CD4-positive, alpha-beta T cell (primary cell): ENCODE results near the gene IQSEC2. TPM values are rescaled to one million over a fixed set of nuclear protein-coding genes. Genes with fewer than 3 reads are reported as not detected.

Experiments used
- ATAC-seq: fragments of 200-7000 bp; cut with Tn5 transposase; one replicate; pipeline ENCODE4 v1.10.0; 2022; ENCODE audit warnings: mild to moderate bottlenecking; ENCODE audit not compliant: poor library complexity
- CTCF ChIA-PET: fragments of 350-600 bp; sonication (Branson Sonifier 250); formaldehyde crosslinking; loops from one replicate; lab custom pipeline; 2021; ENCODE audit warnings: antibody characterized with exemption, inconsistent platforms; lab: Charles Lee
- POLR2A ChIA-PET: fragments of 350-600 bp; sonication (Branson Sonifier 250); formaldehyde crosslinking; loops from one replicate; lab custom pipeline; 2021; ENCODE audit warnings: antibody characterized with exemption, inconsistent platforms; lab: Charles Lee
- DNase-seq, 14 experiments: peaks; one replicate each; pipeline ENCODE4 v3.0.0-alpha.2; 2013 to 2020; ENCODE audit warnings: mixed read lengths in 2 of 14
- H3K27ac ChIP-seq, 2 donors: one replicate each; pipeline versions ENCODE4 v1.5.1 to v1.7.0; 2013; ENCODE audit warnings: low read length in 2 of 2, low read depth in 1 of 2, mild to moderate bottlenecking in 1 of 2
- H3K27me3 ChIP-seq, 2 experiments: 1 replicate in 1 of 2; 2 replicates in 1 of 2; pipeline versions ENCODE4 v1.6.1 to v1.7.0; 2013; ENCODE audit warnings: low read length in 2 of 2, control low read depth in 1 of 2, mild to moderate bottlenecking in 1 of 2, moderate library complexity in 1 of 2; ENCODE audit not compliant: insufficient read depth in 2 of 2, control insufficient read depth in 1 of 2
- H3K36me3 ChIP-seq: one replicate; pipeline ENCODE4 v1.6.1; 2013; ENCODE audit warnings: low read length, control low read depth; ENCODE audit not compliant: insufficient read depth
- H3K4me1 ChIP-seq: one replicate; pipeline ENCODE4 v1.6.1; 2013; ENCODE audit warnings: low read length, control low read depth; ENCODE audit not compliant: insufficient read depth
- H3K4me3 ChIP-seq: one replicate; pipeline ENCODE4 v1.5.1; 2013; ENCODE audit warnings: mild to moderate bottlenecking, low read length, moderate library complexity
- H3K9me3 ChIP-seq, 2 experiments: 1 replicate in 1 of 2; 2 replicates in 1 of 2; pipeline versions ENCODE4 v1.6.1 to v1.7.0; 2013; ENCODE audit warnings: low read length in 2 of 2, mild to moderate bottlenecking in 2 of 2, control low read depth in 1 of 2, moderate library complexity in 1 of 2; ENCODE audit not compliant: control insufficient read depth in 1 of 2, insufficient read depth in 1 of 2
- H3K27ac Mint-ChIP-seq: one replicate; pipeline ENCODE4 v1.8.0; 2020; ENCODE audit warnings: mixed read lengths
- H3K27me3 Mint-ChIP-seq: one replicate; pipeline ENCODE4 v1.8.0; 2021; ENCODE audit warnings: mixed read lengths
- H3K36me3 Mint-ChIP-seq: one replicate; pipeline ENCODE4 v1.8.0; 2021; ENCODE audit warnings: low read depth, mixed read lengths
- H3K4me1 Mint-ChIP-seq: one replicate; pipeline ENCODE4 v1.8.0; 2021; ENCODE audit warnings: low read depth, mixed read lengths
- H3K4me3 Mint-ChIP-seq: one replicate; pipeline ENCODE4 v1.8.0; 2020; ENCODE audit warnings: mild to moderate bottlenecking, mixed read lengths
- H3K9me3 Mint-ChIP-seq: one replicate; pipeline ENCODE4 v1.8.0; 2020; ENCODE audit warnings: mixed read lengths
- intact Hi-C, 2 experiments: fragments of 100-400 bp; cut with DNase I in 1 of 2; cut with micrococcal nuclease in 1 of 2; formaldehyde crosslinking; loops; one replicate each; pipeline versions ENCODE4 v1.15.1 to v1.9.0; 2023 to 2025; cut with DNase I, micrococcal nuclease
- total RNA-seq, 174 experiments: library from RNA in 2 of 174; stranded (reverse) in 2 of 174; gene quantifications; one replicate each; pipeline ENCODE4 v1.2.3 and lab custom pipeline; 2021 to 2026
- TF ChIP-seq, protein P1 (sequence below): fragments of 200-600 bp; IDR thresholded peaks from one replicate; pipeline ENCODE4 v1.8.0; 2022; ENCODE audit warnings: antibody characterized with exemption, mild to moderate bottlenecking

The IQSEC2 gene
- total RNA-seq, 2 experiments from 2014 or later = 0.85 to 2.2 TPM

DNA sequence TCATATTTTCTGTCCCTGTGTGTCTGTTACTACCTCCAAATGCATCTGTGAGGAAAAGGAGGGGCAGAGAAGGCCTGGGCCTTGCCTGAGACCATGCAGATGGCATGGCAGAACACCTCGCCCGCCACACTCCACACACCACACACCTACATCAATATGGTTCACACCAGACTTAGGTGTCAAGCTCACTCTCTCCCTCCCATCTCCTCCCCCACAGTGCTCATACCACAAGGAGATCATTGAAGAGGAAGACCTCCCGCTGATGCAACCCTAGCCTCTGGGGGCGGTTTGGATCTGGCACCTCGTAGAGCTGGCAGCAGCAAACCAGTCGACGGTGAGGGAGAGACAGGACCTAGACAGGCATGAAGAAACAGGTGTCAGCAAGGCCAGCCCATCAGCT, 39.8 kb downstream of the IQSEC2 start:
- no peak overlapping the region for H3K27ac Mint-ChIP-seq
- DNase-seq = no peak
- H3K27me3 ChIP-seq = no peaks in the 10 kb centered on the region

DNA sequence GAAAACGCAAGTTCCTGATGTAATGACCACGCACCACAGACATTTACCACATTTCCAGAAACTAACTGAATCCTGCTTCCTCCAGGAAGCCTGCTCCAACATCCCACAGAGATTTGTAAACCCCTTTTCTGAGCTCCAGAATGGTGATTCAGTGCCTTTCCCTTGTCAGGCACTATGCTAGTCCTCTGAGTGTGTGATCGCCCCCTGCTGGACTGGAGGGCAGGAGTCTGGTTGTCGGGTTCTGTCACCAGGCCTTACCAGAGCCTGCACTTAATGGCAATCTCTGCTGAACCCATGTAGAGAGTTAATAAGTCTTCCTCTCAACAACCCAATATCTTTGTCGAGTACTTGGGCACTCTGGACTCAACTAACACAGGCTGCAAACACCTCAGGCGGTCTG, 41.9 kb downstream of the IQSEC2 start:
- TF ChIP-seq, protein P1, sequence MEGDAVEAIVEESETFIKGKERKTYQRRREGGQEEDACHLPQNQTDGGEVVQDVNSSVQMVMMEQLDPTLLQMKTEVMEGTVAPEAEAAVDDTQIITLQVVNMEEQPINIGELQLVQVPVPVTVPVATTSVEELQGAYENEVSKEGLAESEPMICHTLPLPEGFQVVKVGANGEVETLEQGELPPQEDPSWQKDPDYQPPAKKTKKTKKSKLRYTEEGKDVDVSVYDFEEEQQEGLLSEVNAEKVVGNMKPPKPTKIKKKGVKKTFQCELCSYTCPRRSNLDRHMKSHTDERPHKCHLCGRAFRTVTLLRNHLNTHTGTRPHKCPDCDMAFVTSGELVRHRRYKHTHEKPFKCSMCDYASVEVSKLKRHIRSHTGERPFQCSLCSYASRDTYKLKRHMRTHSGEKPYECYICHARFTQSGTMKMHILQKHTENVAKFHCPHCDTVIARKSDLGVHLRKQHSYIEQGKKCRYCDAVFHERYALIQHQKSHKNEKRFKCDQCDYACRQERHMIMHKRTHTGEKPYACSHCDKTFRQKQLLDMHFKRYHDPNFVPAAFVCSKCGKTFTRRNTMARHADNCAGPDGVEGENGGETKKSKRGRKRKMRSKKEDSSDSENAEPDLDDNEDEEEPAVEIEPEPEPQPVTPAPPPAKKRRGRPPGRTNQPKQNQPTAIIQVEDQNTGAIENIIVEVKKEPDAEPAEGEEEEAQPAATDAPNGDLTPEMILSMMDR = peak; percentile 39
- peak; percentile 81 for ATAC-seq
- Histone ChIP-seq H3K4me1 (no peaks in the 10 kb centered on the region), H3K36me3 (no peaks in the 10 kb centered on the region), H3K27ac (no peak overlapping the region), H3K4me3 (no peak overlapping the region), H3K9me3 (no peaks in the 10 kb centered on the region), H3K27me3 (no peaks in the 10 kb centered on the region)
- Mint-ChIP-seq H3K36me3 (no peaks in the 10 kb centered on the region), H3K27ac (no peak overlapping the region), H3K4me1 (no peaks in the 10 kb centered on the region), H3K4me3 (no peak overlapping the region), H3K9me3 (no peaks in the 10 kb centered on the region), H3K27me3 (no peaks in the 10 kb centered on the region)
- POLR2A ChIA-PET = interaction anchor here (1.6 kb wide), 1 partner anchor 14 kb away, joined by 9 read pairs; no protein-coding TSS in a partner anchor
- CTCF ChIA-PET = interaction anchor here (0.8 kb wide), 1 partner anchor 13 kb away, joined by 3 read pairs; no protein-coding TSS in a partner anchor
- peak in 5 of 14 experiments; percentile 25 to 56 (median 46) for DNase-seq
- intact Hi-C loops = no loop called here

More for the DNA sequence above, 39.8 kb downstream of the IQSEC2 start:
- no peak overlapping the region for H3K4me3 ChIP-seq
- Mint-ChIP-seq H3K36me3 (no peaks in the 10 kb centered on the region), H3K4me1 (no peaks in the 10 kb centered on the region), H3K4me3 (no peak overlapping the region), H3K27me3 (no peaks in the 10 kb centered on the region), H3K9me3 (no peaks in the 10 kb centered on the region)
- H3K27ac ChIP-seq = no peak overlapping the region
- H3K4me1 ChIP-seq = no peaks in the 10 kb centered on the region
- no peak for ATAC-seq
- H3K9me3 ChIP-seq = no peaks in the 10 kb centered on the region
- H3K36me3 ChIP-seq = no peaks in the 10 kb centered on the region
- TF ChIP-seq, protein P1 = no peak
- CTCF ChIA-PET = no interaction called here
- intact Hi-C loops = no loop called here
- POLR2A ChIA-PET = no interaction called here

DNA sequence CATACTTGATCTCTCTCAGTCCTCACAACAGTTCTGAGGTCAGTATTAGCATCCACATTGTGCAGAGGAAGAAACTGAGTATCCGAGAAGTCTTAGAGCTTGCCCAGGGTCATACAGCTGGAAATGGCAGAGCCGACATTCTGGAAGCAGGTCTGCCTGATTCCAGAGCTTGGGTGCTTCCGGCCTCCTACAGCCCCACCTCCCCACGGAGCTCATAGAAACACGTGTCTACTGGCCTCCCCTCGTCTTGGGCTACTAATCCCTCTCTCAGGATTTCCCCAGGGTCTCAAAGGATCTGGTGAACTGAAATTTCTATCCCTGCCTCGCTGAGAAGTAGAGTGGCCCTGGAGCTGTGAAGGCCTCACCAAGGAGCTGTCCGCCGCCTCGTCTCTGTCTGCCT, 44.3 kb downstream of the IQSEC2 start:
- Mint-ChIP-seq H3K36me3 (no peaks in the 10 kb centered on the region), H3K4me3 (no peak overlapping the region), H3K27me3 (no peaks in the 10 kb centered on the region), H3K9me3 (no peaks in the 10 kb centered on the region), H3K27ac (no peak overlapping the region), H3K4me1 (no peaks in the 10 kb centered on the region)
- Histone ChIP-seq H3K4me1 (no peaks in the 10 kb centered on the region), H3K36me3 (no peaks in the 10 kb centered on the region), H3K27ac (no peak overlapping the region), H3K4me3 (no peak overlapping the region), H3K9me3 (no peaks in the 10 kb centered on the region), H3K27me3 (no peaks in the 10 kb centered on the region)
- no peak for DNase-seq
- no peak for ATAC-seq
- intact Hi-C loops = no loop called here
- CTCF ChIA-PET = interaction anchor here (0.7 kb wide), 1 partner anchor 1159 kb away, joined by 3 read pairs; no protein-coding TSS in a partner anchor
- TF ChIP-seq, protein P1 = no peak
- POLR2A ChIA-PET = interaction anchor here (0.6 kb wide), 1 partner anchor 12 kb away, joined by 3 read pairs; no protein-coding TSS in a partner anchor
